ENCODE data around the gene VSX1.

- no peak for TF ChIP-seq EZH2 (IDR thresholded peaks at IDR 0.05; ENCODE audit: low read length, missing control alignments)
- TF ChIP-seq CTCF (conservative IDR thresholded peaks at IDR 0.05 in 1 of 2, IDR thresholded peaks at IDR 0.05 in 1 of 2; ENCODE audit: low read depth in 1 of 2, low read length in 2 of 2), result no peak
Measured at GRCh38 chr20:25065072-25065624, 16.8 kb downstream of the VSX1 start.
